NCI-H2107 (cell line): ENCODE results near the gene MRPS35.
A peak's percentile ranks its signal among the peaks of the same experiment; 100 is the strongest.

ENCODE experiments used
- DNase-seq: peaks from one replicate; lab custom pipeline; 2025; lab: John Stamatoyannopoulos, UW

The MRPS35 gene

DNA sequence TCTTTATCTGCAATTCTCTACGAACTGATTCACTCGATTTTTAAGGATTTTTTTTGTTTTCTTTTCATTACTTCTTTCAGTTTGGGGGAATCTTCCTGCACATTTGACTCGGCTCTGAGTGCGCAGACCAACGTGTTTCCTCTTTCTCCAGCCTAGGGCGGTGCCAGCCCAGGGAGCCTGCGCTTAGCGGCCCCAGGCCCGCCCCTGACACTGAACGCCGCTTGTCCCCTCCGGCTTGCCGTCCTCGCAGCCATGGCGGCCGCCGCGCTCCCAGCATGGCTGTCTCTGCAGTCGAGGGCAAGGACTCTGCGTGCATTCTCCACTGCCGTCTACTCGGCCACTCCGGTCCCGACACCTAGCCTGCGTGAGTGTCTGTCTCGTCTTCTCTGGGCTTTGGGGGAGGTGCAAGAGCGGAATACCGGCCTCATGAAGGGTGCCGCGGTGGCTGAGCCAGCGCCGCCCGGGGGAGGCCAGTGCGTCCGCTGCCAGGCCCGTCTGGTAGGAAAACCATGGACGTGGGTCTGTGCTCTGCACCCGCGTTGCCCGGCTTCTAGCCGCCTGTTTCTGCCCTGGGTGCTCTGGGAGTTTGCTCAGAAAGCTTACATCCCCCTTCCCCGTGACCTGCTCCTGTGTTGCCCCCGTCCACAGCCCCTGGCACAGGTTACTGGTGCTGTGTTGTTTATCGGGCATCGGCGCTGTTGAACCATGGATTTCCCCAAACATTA lies at the start of gene MRPS35:
TSS of gene MRPS35 (plus strand) at position 241 of the 725 bp plus-strand sequence. CDS start at position 253, 12 bp downstream.
- DNase-seq, result peak; percentile 75

GRCh38 chr12:27665704-27666103 lies 44.9 kb upstream of the MRPS35 start:
- no peak for DNase-seq

- no peak for DNase-seq
These were observed 44.1 kb upstream of the MRPS35 start for GRCh38 chr12:27666510-27666909.

- no peak for DNase-seq
These were observed 43.1 kb upstream of the MRPS35 start for GRCh38 chr12:27667540-27667939.

GRCh38 chr12:27672051-27672450 lies 38.6 kb upstream of the MRPS35 start:
- no peak for DNase-seq

- DNase-seq, result no peak
These were observed 38.0 kb upstream of the MRPS35 start for GRCh38 chr12:27672643-27673042.

DNA sequence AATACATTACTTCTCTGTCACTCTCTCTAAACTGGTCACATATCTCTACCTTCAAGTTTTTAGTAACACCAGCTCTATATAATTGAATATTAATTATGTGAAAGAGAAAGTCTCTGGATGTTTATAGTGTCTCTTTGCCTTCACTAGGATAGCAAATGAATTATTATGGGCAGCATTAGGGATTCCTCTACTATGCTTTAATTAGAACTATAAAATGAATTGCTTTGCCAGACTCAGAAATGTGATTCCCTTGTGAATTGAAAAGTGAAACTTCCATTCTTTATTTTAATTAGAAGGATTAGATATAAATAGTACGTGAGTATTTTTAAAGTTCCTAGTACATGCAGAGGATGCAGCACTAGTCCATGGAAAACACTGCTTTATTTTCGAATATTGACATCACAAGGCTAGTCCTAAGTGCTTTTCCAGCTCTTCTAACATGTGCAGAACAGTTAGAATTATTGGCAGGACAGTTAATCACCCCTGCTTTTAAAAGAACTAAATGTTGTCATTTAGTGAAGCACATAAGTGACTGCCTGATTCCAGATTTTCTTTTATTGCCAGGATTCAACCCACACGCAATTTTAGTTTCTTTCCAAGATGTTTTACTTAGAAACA lies 37.4 kb upstream of the MRPS35 start:
- no peak for DNase-seq

DNA sequence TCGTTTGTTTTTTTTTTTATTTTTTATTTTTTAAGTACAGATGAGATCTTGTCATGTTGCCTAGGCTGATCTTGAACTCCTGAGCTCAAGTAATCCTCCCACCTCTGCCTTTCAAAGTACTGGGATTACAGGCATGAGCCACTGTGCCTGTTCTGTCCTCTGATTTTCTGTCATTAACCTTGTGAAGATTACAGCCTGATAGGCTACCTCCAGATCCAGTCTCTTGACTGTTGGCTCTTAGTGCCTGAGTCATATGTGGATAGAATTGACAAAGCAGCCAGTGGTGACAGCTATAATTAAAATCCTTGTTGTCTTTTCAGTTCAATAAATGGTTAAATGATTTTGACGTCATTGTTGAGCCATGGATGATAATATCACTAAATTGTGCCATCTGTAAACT lies 35.6 kb upstream of the MRPS35 start:
- DNase-seq, result no peak

DNA sequence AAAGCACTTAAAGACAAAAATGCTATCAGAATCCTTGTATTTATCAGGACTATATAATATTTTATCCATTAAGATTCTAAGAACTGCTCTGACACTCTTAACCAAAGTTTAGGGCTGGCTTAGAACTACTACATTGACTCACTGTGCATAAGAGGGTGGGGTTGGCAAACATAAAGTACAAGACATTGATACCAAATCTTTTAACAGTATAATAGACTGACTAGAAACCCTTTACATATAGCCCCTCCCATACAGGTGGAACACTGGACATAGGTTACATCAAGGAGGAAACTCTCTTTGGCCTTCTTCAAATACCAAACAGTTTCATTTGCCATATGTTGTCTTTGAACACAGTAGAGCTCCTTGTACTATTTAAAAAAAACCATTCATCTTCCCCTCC lies 30.0 kb upstream of the MRPS35 start:
- DNase-seq, result no peak

DNA sequence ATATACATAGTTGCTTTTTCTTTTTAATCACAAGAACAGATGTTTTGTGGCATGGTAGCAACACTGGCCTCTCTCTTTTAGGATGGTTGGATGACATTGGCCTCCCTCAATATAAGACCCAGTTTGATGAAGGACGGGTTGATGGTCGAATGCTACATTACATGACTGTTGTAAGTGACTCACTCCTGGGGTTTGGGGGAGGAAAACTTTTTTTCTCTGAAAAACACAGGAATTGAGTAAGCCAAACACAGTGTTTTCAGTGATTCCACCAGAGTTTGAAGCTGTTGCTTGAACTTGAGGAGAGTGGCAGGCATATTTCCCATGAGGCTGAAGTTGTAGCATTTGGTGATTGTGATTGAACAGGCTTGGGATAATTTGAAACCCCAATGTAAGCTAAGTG lies 28.1 kb upstream of the MRPS35 start:
- DNase-seq, result no peak

DNA sequence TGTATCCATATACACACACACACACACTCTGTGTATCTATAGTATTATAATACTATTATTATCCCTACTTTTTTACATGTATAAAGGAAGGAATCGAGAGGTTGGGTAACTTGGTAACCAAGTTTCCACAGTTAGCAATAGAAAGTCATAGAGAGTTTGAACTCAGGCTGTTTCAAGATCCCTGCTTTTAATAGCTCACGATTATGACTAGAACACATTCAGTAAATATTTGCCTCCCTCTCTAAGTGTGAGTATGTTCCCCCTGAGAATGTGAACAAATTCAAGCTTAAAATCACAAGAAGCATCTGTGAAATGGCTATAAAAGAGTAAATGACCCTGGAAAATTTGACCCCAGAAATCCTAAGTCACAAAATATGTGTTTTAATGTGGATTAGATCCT lies 25.4 kb upstream of the MRPS35 start:
- DNase-seq, result no peak

DNA sequence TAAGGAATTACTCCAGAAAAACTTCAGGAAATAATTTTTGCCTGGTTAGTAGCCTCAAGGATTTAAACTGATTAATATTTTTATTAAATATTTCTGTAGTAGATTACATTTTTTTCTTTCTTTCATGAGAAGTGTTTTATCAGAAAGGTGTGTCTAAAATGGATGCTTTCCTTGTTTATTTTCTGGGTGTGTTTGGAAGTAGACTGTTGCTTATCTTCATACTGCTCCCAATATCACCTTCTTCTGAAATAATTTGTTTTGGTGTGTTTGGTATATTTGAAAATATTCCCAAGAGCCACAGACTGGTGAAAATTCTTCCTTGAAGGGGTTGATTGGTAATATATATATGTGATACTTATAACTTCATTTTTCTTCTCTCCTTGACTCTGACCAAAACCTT lies 24.5 kb upstream of the MRPS35 start:
- DNase-seq, result no peak

- no peak for DNase-seq
These were observed 22.0 kb upstream of the MRPS35 start for GRCh38 chr12:27688671-27689070.

DNA sequence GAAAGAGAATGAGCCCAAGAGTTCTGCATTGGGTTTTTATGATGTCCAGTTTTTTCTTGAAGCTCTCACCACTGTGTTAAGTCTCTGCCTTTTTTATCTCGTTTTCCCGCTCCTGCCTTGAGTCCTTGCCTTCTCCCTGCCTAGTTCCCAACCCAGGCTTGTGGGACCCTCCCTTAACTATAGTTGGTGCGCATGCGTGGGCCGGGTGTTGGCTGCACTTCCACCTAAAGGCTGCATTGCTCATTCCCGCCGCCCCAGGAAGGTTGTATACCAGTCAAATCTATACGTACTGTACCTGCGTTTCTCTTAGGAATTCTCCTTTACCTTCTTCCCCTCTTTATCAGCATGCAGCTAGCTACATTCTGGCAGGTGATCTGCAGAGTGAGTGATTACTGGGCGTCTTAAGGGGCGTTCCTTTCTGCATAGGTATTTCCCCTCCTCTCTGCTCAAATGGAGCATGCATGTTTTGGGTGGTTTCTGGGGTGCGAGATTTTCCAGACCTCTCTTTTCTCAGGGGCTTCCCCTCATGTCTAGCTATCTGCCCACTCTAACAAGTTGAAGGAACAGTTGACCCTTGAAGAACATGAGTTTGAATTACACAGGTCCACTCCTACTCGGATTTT lies 21.0 kb upstream of the MRPS35 start:
- DNase-seq, result no peak

GRCh38 chr12:27693403-27693802 lies 17.2 kb upstream of the MRPS35 start:
- no peak for DNase-seq

DNA sequence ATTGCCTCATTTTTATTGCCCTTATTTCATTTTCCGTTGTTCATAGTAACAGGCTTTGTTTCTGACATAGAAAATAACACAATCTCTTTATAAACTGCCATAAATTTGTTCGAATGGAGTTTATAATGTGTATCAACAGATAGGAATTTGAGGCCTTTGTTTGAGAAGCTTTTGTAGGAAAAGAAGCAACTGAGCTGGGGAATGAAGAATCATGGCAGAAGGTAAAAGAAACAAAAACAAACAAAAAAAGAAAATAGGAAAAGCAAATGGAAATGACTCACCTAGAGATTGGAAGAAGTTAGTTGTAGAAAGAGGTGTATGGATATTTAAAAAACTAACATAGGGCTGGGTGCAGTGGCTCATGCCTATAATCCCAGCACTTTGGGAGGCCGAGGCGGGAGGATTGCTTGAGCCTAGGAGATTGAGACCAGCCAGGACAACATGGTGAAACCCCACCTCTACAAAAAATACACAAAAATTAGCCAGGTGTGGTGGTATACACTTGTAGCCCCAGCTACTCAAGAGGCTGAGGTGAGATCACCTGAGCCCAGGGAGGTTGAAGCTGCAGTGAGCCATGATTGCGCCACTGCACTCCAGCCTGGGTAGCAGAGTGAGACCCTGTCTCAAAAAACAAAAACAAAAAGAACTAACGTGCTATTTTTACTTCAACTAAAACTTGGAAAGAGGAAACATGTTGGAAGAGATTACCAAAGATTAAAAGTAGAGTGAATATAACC lies 14.9 kb upstream of the MRPS35 start:
- no peak for DNase-seq

DNA sequence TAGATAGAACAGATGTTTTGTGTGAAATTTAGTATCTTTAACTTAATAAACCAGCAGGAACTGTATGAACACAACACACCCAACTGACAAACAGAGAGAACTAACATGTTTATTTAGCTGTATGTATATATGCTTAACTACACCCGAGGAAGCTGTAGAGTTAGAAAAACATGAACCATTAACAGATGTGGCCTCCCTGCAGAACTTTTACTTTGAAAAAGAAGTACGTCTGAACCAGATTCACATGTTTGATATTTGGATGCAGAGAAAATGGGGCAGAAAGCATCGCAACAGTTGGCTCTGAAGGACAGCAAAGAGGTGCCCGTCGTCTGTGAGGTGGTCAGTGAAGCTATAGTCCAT lies 14.4 kb upstream of the MRPS35 start, which contains the start of gene REP15:
TSS of gene REP15 (plus strand) at position 155 of the 360 bp plus-strand sequence. CDS start at position 271, 116 bp downstream.
- no peak for DNase-seq

GRCh38 chr12:27696864-27697564 lies 13.6 kb upstream of the MRPS35 start:
- no peak for DNase-seq

GRCh38 chr12:27703720-27704452 lies 6.7 kb upstream of the MRPS35 start:
- DNase-seq, result peak; percentile 58

DNA sequence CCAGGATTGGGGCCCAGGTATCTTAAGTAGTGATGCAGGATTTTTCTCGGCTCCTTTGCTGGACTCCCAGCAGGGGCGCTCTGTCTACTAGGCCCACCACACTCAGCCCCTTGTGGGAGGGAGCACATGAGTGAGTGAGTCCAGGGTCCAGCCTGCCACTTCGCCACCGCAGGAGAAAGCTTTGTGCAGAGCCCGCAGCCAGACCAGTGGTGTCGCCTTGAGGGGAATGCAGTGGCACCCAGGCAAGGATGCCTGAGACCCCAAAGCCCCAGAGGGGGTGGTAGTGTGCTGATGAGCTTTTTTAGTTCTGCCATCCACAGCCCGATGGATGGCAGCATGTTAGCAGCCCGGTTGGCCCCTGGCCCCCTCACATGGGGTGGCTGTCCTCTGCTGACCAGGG lies 5.4 kb upstream of the MRPS35 start:
- no peak for DNase-seq

GRCh38 chr12:27707216-27707615 lies 3.4 kb upstream of the MRPS35 start:
- DNase-seq, result no peak
